ENCODE measurements around the gene HCRTR2. TPM values are rescaled to one million over a fixed set of nuclear protein-coding genes. Genes with fewer than 3 reads are reported as not detected.

HCRTR2 gene
- total and polyA plus RNA-seq, 2 of the 8 experiments (the other 6 are each of a cell fraction or from before 2014, with no cell fraction given) = 0.19 to 0.23 TPM

DNA sequence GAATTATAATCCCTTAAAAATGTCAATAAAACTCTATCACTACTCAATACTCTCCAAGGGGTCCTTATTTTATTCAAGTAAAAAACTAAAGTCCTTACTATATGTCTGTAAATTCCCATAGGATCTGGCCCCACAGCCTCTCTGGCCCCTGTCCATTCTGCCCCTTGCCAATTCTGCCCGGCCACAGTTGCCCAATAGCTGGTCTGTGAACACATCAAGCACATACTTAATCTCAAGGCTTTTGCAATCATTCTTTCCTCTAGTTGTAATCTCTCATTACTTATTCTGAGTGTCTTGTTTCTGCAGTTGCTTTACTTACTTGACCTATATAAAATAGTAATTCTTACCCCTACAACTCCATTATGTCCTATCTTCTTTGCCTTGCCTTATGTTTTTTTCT is 130.4 kb downstream of the HCRTR2 start:
- WGBS, 2 experiments (ENCODE audit: extremely low coverage in 1 of 2, insufficient coverage in 1 of 2, insufficient read length in 1 of 2, insufficient replicate concordance in 2 of 2, low coverage in 1 of 2, low lambda C conversion rate in 2 of 2, missing lambda C conversion rate in 1 of 2) = 83% methylated on average over 1 of the region's 1 CpG; no CpG with 5 or more reads in 1 of the 2 experiments

More for the DNA sequence above, 130.4 kb downstream of the HCRTR2 start:
- H3K18ac ChIP-seq (ENCODE audit: extremely low read depth, low read length) = no peak overlapping the region
- H2BK20ac ChIP-seq (ENCODE audit: low read length) = no peak overlapping the region
- TF ChIP-seq RXRA (IDR thresholded peaks at IDR 0.05; ENCODE audit: insufficient read depth, low read depth, low read length) (no peak), RFX5 (IDR thresholded peaks at IDR 0.05; ENCODE audit: borderline replicate concordance, low read depth, low read length) (no peak), EZH2 (IDR thresholded peaks at IDR 0.05; ENCODE audit: low read depth, low read length, severe bottlenecking) (no peak), SIRT6 (IDR thresholded peaks at IDR 0.05; ENCODE audit: low read length) (no peak), YY1 (IDR thresholded peaks at IDR 0.05; ENCODE audit: low read depth, low read length) (no peak), JUN (IDR thresholded peaks at IDR 0.05; ENCODE audit: low read depth, low read length) (no peak), KDM5A (IDR thresholded peaks at IDR 0.05; ENCODE audit: low read length) (no peak), BRCA1 (IDR thresholded peaks at IDR 0.05; ENCODE audit: low read depth, low read length) (no peak), CHD2 (IDR thresholded peaks at IDR 0.05; ENCODE audit: low read length) (no peak), RBBP5 (IDR thresholded peaks at IDR 0.05; ENCODE audit: borderline replicate concordance, low read depth, low read length) (no peak)
- TF ChIP-seq, protein P1, sequence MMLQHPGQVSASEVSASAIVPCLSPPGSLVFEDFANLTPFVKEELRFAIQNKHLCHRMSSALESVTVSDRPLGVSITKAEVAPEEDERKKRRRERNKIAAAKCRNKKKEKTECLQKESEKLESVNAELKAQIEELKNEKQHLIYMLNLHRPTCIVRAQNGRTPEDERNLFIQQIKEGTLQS (IDR thresholded peaks at IDR 0.05; ENCODE audit: insufficient read depth, low read depth, low read length) = no peak
- H3K4ac ChIP-seq (replicated peaks; ENCODE audit: insufficient read length, low read depth, low read length) = no peak overlapping the region
- H3K23me2 ChIP-seq (ENCODE audit: low read depth, low read length) = no peaks in the 10 kb centered on the region
- no peak overlapping the region for H2AK5ac ChIP-seq (ENCODE audit: low read depth, low read length)
- no peak overlapping the region for H3K23ac ChIP-seq (ENCODE audit: insufficient read length)
- H3K4me1 ChIP-seq (replicated peaks in 1 of 4; ENCODE audit: control insufficient read depth in 3 of 4, insufficient read depth in 4 of 4, low read length in 3 of 4) = no peaks in the 10 kb centered on the region
- no peak overlapping the region for H3K27ac ChIP-seq (ENCODE audit: low read depth, low read length)
- no peak for DNase-seq (ENCODE audit: low read depth in 1 of 2, low spot score in 2 of 2)
- H2BK120ac ChIP-seq (replicated peaks; ENCODE audit: low read depth, low read length) = no peak overlapping the region
- H3K9ac ChIP-seq (replicated peaks in 1 of 4; ENCODE audit: extremely low read depth in 1 of 4, low read depth in 3 of 4, low read length in 3 of 4) = no peak overlapping the region
- no peaks in the 10 kb centered on the region for H4K20me1 ChIP-seq (replicated peaks in 1 of 2; ENCODE audit: control insufficient read depth in 1 of 2, insufficient read depth in 2 of 2, low read length in 2 of 2)
- H3K36me3 ChIP-seq (ENCODE audit: control insufficient read depth in 2 of 4, insufficient read depth in 4 of 4, low read length in 3 of 4) = no peaks in the 10 kb centered on the region
- no peak overlapping the region for H3K56ac ChIP-seq (replicated peaks; ENCODE audit: insufficient read length, low read depth, low read length)
- H3K9me3 ChIP-seq (ENCODE audit: insufficient read depth in 2 of 2, low read depth in 1 of 2, low read length in 1 of 2) = no peaks in the 10 kb centered on the region
- no peak overlapping the region for H4K8ac ChIP-seq (ENCODE audit: extremely low read depth, insufficient read depth, low read length)
- no peak overlapping the region for H3K4me3 ChIP-seq (ENCODE audit: extremely low read depth in 1 of 4, insufficient read depth in 2 of 4, low read depth in 3 of 4, low read length in 4 of 4)
- H3K79me2 ChIP-seq (ENCODE audit: control insufficient read depth in 1 of 2, insufficient read depth in 2 of 2, low read length in 2 of 2) = no peaks in the 10 kb centered on the region
- no peak overlapping the region for H2BK12ac ChIP-seq (ENCODE audit: low read depth, low read length)
- FAIRE-seq = no peak
- H2BK15ac ChIP-seq (ENCODE audit: low read length) = no peak overlapping the region
- no peak overlapping the region for H2BK5ac ChIP-seq (ENCODE audit: low read depth, low read length)
- H4K5ac ChIP-seq (ENCODE audit: insufficient read length, low read depth, low read length) = no peak overlapping the region
- H3K79me1 ChIP-seq (ENCODE audit: low read depth, low read length) = no peaks in the 10 kb centered on the region
- POLR2A ChIA-PET (ENCODE audit: partially characterized antibody) = interaction anchor here (0.6 kb wide), 1 partner anchor 10 kb away, joined by 3 read pairs; no protein-coding TSS in a partner anchor
- no peak overlapping the region for H4K91ac ChIP-seq (replicated peaks; ENCODE audit: insufficient read length, low read length)
- H3K14ac ChIP-seq (ENCODE audit: insufficient read length) = no peak overlapping the region
- no peaks in the 10 kb centered on the region for H3K27me3 ChIP-seq (replicated peaks in 1 of 4; ENCODE audit: control insufficient read depth in 3 of 4, extremely low read depth in 1 of 4, insufficient read depth in 3 of 4, low read length in 3 of 4)
- CTCF ChIA-PET (ENCODE audit: partially characterized antibody) = interaction anchor here (1.5 kb wide), 1 partner anchor 11 kb away, joined by 7 read pairs; no protein-coding TSS in a partner anchor
- H2AFZ ChIP-seq (ENCODE audit: low read length) = no peak overlapping the region
- no peak overlapping the region for H3K4me2 ChIP-seq (ENCODE audit: insufficient read depth in 1 of 2, low read depth in 2 of 2, low read length in 2 of 2)

All from H1 (cell line).